Kidney tubule cell (primary cell): ENCODE data around the gene BRICD5.

ENCODE experiments used
- DNase-seq: peaks from one replicate; pipeline ENCODE4 v3.0.0-alpha.2; 2018; ENCODE audit warnings: low spot score

Gene BRICD5

DNA sequence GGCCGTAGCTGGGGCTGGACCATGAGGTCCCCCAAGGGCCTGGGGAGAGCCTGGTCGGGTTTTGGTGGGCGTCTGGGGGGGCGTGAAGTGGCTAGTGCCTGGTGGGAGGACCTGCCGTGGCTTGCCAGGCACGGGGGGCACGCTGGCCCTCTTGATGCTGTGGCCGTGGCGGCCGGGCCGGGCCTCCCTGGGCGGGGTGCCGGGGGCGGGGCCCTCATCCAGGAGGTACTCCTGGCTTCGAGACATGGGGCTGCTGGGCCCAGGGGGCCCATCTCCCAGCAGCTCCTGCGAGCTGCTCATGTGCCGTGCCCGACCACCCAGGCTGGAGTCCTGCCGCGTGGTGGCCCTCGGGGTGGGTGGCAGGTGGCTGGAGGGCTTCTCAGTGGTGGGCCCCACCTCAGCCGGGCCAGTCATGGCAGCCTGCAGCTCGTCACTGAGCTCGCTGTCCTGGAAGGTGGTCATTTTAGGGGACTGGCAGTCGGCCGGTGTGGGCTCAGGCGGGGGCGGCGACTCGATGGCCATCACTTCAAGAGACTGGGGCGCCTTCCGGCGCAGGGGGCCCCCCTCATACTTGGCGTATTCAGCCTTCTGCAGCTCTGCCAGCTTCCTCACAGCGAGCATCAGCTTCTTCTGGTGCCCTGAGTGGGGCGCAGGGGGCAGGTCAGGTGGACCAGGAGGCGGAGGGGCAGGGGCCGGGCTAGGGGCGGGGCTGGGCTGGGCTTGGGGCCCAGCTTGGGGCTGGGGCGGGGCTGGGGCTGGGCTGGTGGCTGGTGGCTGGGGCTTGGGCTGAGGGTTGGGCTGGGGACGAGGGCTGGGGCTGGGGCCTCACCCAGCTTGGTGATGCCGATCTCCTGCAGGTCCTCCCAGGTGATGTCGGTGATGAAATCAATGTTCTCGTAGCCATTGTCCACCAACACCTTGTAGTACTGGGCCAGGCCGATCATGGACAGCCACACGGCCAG is 29.4 kb downstream of the BRICD5 start:
- DNase-seq: no peak

DNA sequence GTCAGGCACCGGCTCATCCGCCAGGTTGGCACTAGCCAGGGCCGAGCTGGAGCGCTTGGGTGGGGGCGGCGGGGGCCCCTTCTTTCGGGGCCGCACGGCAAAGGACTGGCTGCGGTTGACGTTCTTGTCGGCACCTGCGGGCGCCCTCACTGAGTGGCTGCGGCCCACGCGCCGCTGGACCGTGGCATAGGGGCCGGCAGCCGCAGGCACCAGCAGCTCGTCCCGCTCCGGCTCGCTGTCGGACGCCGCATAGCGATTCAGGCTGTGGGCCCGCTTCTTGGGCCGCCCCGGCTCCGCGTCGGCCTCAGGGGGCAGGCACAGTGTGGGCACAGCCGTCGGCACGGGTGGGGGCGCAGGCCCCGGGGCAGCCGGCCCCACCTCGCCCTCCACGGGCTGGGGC is 30.2 kb downstream of the BRICD5 start:
- DNase-seq: no peak

DNA sequence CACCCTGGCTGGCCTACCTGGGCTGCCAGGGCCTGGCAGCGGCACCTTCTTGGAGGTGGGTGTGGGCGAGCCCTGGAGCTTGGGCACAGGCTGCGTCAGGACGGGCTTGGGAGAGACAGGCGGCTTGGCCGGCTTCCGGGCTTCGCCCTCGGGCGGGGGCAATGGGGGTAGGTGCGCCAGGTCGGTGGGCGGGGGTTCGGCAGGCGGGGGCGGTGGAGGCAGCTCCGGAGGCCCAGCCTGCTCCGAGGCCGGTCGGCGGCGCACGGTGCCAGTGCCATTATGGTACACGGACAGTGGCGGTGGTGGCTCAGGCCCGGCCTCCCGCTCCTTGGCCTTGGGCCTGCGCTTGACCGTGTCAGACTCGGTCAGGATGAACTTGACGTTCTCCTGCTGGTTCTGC is 31.1 kb downstream of the BRICD5 start:
- DNase-seq: no peak

DNA sequence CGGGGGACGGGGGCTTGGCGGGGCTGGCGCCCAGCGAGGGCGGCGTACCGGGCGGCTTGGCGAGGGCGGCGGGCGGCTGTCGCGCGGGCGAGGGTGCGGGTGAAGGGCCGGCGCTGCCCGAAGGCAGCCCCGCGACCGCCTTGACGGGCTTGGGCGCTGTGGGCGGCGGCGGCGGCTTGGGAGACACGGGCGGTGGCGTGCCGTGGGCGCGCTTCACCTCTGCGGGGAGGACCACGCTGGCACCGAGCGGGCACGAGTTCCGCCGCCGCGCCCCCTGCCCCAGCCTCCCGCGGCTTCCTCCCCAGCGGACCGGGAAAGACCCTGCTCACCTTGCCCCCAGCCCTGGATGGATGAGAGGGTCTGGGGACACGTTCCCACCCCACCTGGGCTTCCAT is 31.6 kb downstream of the BRICD5 start:
- DNase-seq: no peak

DNA sequence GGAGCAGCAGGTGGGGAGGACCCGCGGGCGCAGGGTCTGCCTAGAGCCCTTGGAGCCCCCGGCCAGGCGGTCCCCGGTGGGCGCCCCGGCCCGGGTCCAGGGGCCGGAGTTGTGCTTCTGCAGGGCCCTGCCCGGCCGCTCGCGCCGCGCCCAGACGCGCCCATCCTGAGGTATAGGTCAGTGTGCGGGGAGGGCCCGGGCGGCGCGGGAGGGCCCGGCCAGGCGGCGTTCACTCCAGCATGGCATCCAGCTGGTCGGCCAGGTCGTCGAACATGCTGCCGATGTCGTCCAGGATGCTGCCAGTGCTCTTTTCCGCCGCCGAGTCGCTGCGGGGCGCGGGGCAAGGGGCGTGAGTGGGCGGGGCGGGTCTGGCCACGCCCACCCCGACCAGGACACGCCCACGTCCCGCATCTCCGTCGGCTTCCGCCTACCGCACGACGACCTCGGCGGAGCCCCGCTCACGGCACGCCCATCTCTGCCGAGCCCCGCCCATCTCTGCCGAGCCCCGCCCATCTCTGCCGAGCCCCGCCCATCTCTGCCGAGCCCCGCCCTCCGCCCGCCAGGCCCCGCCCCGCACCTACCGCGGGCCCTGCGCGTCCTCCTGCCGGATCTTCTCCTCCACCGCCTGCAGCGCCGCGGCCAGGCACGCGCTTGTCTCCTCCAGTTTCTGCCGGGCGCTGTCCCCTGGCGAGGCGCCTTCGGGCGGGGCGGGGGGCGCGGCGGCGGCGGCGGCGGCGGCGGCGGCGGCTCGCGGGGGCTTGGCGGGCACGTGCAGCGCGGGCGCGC is 32.1 kb downstream of the BRICD5 start:
- no peak for DNase-seq

GRCh38 chr16:2177561-2177960 is 33.1 kb downstream of the BRICD5 start:
- no peak for DNase-seq

- no peak for DNase-seq
These were observed 33.6 kb downstream of the BRICD5 start for GRCh38 chr16:2177101-2177500.

GRCh38 chr16:2176047-2176446 is 34.6 kb downstream of the BRICD5 start:
- no peak for DNase-seq

DNA sequence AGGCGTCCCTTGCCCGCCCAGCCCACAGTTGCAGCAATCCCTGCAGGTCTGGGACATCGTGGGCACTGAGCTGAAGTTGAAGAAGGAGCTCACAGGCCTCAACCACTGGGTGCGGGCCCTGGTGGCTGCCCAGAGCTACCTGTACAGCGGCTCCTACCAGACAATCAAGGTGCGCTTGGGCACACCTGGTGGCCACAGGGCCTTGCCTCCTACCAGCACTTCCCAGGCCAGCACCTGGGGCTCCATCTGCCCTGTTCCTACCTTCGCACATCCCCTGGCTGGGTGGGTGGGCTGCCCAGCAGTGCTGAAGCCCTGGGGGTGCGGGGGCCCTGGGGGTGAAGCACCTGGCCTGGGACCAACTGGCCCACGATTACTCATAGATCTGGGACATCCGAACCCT is 35.2 kb downstream of the BRICD5 start:
- DNase-seq: no peak

- DNase-seq: no peak
These were observed 36.1 kb downstream of the BRICD5 start for GRCh38 chr16:2174396-2175131.

- DNase-seq: no peak
These were observed 36.7 kb downstream of the BRICD5 start for GRCh38 chr16:2173916-2174315.

GRCh38 chr16:2173366-2173765 is 37.3 kb downstream of the BRICD5 start:
- no peak for DNase-seq

DNA sequence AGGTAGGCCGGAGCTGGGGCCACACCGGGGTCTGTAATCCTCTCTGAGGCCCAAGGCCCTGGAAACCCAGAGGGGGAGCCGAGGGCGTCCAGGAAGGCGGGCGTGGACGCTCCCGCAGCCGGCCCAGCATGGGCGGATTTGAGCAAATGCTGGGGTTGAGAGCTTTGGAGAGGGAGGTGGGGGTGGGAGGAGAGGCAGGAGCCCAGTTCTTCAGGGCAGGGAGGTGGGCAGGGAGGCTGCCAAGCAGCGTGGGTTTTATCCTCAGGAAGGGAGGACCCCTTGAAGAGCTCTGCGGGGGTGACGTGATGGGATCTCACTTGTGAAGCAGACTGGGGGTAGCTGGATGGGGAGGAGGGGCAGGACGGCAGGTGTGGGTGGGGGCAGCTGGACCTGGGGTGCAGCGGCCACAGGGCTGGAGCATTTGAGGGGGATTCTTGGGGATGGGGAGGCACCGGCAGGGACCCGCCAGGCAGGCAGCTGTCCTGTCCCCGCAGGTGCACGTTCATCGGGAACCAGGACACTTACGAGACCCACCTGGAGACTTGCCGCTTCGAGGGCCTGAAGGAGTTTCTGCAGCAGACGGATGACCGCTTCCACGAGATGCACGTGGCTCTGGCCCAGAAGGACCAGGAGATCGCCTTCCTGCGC is 37.9 kb downstream of the BRICD5 start:
- DNase-seq: no peak

- no peak for DNase-seq
These were observed 39.0 kb downstream of the BRICD5 start for GRCh38 chr16:2171601-2172178.

- DNase-seq: no peak
These were observed 39.9 kb downstream of the BRICD5 start for GRCh38 chr16:2170587-2171435.

DNA sequence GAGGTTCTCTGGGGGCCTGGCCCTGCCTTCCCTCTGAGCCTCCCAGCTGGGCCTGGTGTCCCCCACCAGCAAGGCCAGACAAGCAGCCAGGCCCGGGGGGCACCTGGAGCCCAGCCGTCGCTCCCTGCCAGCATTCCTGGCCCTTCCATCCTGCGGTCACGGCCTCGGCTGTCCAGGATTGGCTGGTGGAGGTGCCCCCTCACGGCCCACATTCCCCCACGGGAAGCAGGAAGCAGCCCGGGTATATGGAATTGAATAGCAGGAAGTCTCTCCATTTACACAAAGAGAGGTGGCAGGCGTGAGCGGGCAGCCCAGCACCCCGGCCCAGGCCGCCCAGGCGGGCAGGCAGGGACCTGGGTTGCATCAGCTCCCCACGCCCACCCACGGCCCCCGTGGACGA is 40.6 kb downstream of the BRICD5 start:
- no peak for DNase-seq

GRCh38 chr16:2167068-2167638 is 43.5 kb downstream of the BRICD5 start:
- DNase-seq: no peak

DNA sequence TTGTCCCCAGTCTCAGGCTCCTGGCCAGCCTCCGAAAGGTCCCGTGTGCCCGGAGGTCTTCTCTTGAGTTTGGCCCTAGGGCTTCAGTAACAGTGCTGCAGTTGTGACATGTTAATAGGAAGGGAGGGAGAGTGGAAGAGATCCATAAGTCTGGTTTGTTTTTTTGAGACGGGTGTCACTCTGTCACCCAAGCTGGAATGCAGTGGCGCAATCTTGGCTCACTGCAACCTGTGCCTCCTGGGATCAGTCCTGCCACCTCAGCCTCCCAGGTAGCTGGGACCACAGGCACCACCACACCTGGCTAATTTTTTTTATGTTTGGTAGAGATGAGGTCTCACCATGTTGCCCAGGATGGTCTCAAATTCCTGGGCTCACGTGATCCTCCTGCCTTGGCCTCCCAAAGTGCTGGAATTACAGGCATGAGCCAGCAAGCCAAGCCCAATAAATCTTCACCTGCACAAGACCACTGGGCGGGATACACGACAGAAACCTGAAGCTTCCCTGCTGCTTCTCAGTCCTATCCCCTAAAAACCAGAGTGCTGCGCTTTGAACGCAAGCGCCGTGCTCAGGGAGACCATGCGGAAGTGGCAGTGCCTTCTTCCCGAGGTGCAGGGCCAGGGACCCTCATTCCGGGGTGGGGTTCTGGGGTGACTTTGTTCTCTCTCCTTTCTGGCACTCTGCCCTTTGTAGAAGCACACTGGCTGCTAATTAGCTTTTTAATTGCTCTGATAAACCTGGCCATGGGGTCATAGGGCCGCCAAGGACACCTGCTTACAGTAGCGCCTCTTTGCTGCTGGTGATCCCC is 44.2 kb downstream of the BRICD5 start:
- no peak for DNase-seq

- DNase-seq: no peak
These were observed 44.8 kb downstream of the BRICD5 start for GRCh38 chr16:2165861-2166260.
